ENCODE results near the gene RBM33.
"Not testable (repeated sequence)": the region's sequence is repeated elsewhere in the genome, so short reads cannot be mapped to it uniquely, and the experiment has no call there.

The RBM33 gene

DNA sequence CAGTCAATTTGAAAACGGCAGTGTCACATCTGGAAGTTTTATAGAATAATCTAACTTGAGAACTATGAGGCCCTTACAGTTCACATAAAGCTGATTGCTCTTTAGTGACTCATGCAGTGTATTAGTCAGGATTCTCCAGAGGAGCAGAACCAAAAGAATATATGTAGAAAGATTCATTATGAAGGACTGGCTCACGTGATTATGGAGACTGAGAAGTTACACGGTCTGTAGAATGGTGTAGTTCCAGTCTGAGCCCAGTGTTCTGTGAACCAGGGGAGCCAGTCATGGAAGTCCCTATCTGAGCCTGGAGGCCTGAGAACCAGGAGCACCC, 21.5 kb downstream of the RBM33 start:
- DNase-seq, result no peak

GRCh38 chr7:155667241-155667829, 22.9 kb downstream of the RBM33 start:
- DNase-seq, result no peak

DNA sequence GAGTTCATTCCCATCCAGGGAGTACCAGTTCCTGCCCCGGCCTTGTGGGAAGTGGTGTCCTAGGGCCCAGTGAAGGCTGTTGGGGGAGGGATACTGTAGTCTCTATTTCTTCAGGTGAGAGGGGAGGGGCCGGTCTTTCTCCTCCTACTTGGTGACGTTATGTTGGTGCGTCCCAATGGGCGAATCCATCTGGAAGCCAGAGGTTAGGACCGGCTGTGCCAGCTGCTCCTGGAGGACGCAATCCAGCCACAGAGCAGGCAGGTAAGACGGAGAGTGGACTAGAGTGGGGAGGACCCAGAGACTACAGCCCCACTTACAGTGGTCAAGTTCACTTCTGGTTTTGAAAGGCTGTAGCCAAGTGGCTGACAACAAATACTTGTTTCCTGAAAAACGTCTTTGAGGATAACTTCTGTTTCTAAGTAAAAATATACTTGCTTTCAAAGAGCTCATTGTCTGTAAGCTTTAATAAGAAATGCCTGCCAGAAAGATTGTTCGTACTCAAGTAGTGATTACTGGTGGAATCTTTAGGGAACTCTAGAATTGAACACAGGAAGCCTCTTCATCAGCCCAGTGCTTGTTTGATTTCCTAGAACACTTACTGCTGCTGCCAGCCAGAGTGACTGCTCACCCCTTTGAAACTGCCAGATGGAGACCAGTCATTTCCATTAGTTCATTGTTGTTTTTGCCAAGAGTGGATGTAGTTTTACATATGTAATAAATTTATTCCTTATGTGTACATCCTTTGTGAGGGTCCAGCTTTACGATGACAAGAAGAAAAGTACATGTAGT, 25.4 kb downstream of the RBM33 start:
- DNase-seq, result no peak

GRCh38 chr7:155670521-155670920, 26.1 kb downstream of the RBM33 start:
- DNase-seq, result no peak

GRCh38 chr7:155674556-155674955, 30.1 kb downstream of the RBM33 start:
- DNase-seq, result no peak

- DNase-seq, result no peak
These were observed 31.6 kb downstream of the RBM33 start for GRCh38 chr7:155676052-155676451.

DNA sequence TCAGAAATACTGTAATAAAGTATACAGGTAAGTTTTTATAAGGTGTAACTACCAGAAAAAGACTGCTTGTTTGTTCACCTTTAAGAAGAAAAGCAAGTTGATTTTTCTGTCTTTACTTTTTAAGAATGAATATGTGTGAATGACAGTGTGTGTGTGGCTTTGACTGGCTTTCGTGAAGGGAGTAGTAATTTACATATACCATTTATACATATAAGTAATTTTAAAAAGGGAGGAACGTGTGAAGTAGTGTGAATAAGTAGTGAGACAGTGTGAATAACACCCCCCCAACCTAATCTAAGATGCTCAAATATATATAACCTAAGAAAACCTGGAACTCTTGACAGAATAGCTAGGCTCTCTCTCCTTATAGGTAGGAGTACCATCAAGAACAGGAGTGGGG, 33.2 kb downstream of the RBM33 start:
- no peak for DNase-seq

GRCh38 chr7:155680124-155680523, 35.7 kb downstream of the RBM33 start:
- no peak for DNase-seq

DNA sequence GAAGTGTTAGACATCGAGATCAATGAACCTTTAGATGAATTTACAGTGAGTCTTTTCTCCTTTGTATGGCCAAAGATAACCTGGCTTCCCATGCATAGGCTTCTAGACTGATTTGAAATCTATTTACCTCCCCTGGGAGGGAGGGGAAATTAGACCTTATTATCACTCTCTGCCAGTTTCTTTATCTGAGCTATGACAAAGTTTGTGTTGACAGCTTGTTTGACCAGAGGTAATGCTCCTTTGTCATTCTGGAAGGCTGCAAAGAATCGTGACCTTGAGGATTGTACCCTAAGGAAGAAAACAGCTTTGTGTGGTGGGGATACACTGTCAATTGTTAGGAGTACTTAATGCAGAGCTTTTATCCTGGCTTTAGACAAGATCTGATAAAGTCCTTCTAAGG, 36.4 kb downstream of the RBM33 start:
- DNase-seq, result no peak

GRCh38 chr7:155681663-155682062, 37.2 kb downstream of the RBM33 start:
- no peak for DNase-seq

- DNase-seq, result no peak
These were observed 38.0 kb downstream of the RBM33 start for GRCh38 chr7:155682484-155682883.

DNA sequence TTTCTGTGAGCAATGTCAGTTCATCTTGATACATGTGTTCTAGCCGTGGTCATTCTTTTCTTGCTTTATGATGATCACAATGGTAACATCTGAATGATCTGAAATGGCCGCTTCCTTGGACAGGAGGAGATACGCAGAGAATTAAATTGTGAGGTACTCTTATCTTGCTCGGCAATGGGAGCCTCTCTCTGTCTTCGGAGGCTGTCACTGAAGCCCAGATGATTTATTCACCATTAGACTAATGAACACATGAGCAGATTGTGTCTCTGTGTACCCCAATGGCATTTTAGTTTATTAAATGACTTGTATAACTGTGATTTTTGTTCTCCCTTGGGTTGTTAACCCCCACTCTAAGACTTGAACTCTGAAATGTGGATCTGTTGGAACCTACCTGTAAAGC, 38.6 kb downstream of the RBM33 start:
- DNase-seq, result no peak

DNA sequence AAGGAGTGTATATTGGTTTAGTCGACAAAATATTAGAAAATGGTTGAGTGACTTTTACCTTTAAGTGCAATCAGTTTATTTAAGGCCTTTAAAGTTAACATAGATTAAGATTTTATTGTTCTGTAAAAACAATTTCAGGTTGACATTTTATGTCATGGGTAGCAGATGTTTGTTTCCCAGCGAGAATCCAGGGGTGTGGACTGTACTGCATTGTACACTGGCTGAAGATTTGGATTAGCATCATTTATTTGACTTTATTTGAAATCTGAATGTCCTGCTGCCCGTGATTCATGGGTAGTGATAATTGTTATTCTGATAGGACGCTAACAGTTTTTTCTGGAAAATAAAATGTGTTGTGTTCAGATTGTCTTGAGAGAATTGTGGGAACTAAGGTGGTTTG, 39.3 kb downstream of the RBM33 start:
- DNase-seq, result no peak

DNA sequence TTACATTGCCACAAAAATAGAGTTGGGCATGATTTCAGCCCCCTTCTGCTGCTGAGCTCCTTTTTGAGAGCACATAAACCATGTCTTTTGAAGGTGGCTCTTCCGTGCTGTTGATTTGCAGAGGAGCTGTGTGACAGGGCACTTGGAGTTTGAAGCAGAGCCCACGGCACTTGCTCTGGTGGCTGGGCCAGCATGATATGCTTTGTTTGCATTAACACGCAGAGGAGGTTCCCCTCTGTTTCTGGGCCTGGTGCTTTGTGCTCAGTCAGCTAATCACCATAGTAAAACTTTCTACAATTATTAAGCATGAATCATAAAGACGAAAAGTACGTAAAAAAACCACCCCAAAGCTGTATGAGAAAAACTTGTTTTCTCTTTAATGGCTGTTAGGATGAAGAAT, 40.1 kb downstream of the RBM33 start:
- no peak for DNase-seq

- no peak for DNase-seq
These were observed 40.8 kb downstream of the RBM33 start for GRCh38 chr7:155685070-155685790.

- DNase-seq, result no peak
These were observed 41.3 kb downstream of the RBM33 start for GRCh38 chr7:155685791-155686160.

GRCh38 chr7:155686620-155687324, 42.3 kb downstream of the RBM33 start:
- not testable (repeated sequence) for DNase-seq

GRCh38 chr7:155688237-155688636, 43.8 kb downstream of the RBM33 start:
- DNase-seq, result not testable (repeated sequence)

- DNase-seq, result not testable (repeated sequence)
These were observed 46.2 kb downstream of the RBM33 start for GRCh38 chr7:155690655-155691054.

DNA sequence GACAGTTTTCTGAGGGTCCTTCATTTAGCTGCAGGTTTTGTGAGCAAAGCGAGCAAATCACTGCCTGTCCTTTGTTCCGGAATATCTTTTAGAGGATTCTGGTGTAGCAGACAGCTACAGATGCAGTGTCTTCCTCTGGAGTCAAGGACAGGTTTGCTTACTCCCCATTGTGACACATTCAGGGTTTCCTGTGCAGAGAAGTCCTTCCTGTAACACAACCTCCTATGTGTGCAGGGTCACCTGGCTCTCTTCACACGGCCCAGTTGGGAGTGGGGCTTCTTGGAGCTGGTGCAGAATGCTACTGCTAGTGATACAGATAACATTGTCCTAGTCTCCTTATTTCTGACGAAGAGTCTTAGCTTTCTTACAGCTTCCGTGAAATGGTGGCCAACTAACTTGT, 47.9 kb downstream of the RBM33 start:
- DNase-seq, result no peak

- no peak for DNase-seq
These were observed 49.4 kb downstream of the RBM33 start for GRCh38 chr7:155693826-155694225.

DNA sequence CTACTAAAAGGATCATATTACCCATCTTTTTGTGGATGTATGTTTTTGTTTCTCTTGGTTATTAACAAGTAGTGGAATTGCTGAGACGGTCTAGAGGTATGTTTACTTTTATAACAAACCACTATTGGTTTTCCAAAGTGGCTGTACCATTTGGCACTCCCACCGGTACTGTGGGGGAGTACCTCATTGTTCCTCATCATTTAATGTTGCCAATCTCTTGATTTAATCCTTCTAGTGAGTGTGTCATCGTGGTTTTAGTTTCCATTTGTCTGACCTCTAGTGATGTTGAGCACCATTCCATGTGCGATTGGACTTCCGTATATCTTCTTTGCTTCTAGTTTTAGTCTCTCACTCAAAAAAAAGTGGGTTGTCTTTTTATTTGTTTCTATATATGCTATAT, 50.4 kb downstream of the RBM33 start:
- DNase-seq, result no peak

DNA sequence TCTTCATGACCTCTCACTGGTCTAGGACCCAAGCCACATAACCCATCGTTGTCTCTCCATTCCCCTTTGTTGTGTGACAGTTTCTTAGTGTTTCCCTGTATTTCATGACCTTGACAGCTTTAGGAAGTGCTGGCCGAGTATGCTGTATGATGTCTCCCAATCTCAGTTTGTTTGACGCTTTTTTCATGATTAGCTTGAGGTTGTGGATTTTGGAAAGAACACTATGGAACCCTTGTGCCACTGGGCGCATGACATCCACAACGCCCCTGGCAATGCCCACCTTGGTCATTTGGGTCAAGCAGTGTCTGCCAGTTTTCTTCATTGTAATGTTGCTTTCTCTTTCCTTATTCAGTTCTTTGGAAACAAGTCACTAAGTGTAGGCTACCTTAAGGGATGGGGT, 52.3 kb downstream of the RBM33 start:
- no peak for DNase-seq

- DNase-seq, result no peak
These were observed 54.2 kb downstream of the RBM33 start for GRCh38 chr7:155698633-155699032.
